ENCODE data around the gene SARDH. TPM values are rescaled to one million over a fixed set of nuclear protein-coding genes. Genes with fewer than 3 reads are reported as not detected.

SARDH gene
- total RNA-seq, 1 donor from 2014 or later: 5.1 TPM

DNA sequence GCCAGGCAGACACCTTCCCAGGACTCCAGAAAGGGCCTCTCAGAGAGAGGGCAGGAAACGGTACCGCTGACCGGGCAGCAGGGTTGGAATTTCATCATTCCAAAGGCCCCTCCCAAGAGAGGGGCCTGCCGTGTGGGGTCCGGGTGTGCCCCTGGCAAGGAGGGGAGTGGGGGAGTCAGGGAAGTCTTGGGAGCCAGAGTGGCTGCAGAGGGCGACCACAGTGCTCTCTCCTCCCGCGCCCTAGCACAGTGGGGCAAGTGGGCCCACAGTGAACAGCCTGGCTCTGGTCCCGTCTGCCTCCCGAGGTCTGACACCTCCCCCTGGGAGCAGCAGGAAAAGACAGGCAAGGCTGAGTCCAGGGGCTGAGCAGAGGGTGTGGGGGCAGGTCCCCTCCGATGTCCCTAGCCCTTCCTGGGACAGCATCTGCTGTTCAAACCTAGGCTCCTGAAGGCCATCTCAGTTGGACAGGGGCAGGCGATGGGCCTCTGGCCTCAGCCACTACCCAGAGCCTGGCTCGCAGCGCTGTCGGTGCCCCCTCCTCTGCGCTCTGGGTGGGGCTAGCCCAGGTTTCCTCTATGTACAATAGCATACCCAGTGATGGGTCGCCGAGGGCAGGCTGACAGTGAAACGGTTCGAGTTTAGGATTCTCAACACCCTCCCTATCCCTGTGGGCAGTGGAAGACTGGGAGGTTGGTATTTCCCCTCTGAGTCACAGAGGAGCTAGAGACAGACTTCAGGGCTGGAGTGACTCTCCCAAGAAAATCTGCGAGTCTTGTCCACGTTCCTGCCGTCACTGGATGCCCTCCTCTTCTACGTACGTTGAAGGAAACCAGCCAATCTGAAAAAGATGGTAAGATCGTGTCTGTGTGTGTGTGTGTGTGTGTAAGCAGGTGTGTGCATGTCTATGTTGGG is 25.4 kb upstream of the SARDH start:
- DNase-seq (ENCODE audit: low spot score, unreplicated experiment): no peak
- no peaks in the 10 kb centered on the region for H3K4me1 Mint-ChIP-seq (ENCODE audit: low read depth)
- peaks cover 52% of the 10 kb centered on the region for H3K36me3 Mint-ChIP-seq (ENCODE audit: insufficient read depth)
- peak overlapping the region; percentile 81 for H3K27ac Mint-ChIP-seq
- H3K9me3 Mint-ChIP-seq (ENCODE audit: low read depth): peaks cover 14% of the 10 kb centered on the region
- no peaks in the 10 kb centered on the region for H3K27me3 Mint-ChIP-seq
- TF ChIP-seq, protein P1, sequence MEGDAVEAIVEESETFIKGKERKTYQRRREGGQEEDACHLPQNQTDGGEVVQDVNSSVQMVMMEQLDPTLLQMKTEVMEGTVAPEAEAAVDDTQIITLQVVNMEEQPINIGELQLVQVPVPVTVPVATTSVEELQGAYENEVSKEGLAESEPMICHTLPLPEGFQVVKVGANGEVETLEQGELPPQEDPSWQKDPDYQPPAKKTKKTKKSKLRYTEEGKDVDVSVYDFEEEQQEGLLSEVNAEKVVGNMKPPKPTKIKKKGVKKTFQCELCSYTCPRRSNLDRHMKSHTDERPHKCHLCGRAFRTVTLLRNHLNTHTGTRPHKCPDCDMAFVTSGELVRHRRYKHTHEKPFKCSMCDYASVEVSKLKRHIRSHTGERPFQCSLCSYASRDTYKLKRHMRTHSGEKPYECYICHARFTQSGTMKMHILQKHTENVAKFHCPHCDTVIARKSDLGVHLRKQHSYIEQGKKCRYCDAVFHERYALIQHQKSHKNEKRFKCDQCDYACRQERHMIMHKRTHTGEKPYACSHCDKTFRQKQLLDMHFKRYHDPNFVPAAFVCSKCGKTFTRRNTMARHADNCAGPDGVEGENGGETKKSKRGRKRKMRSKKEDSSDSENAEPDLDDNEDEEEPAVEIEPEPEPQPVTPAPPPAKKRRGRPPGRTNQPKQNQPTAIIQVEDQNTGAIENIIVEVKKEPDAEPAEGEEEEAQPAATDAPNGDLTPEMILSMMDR (IDR thresholded peaks at IDR 0.05; ENCODE audit: unreplicated experiment): no peak
- no peak overlapping the region for H3K4me3 Mint-ChIP-seq (ENCODE audit: low read depth)

DNA sequence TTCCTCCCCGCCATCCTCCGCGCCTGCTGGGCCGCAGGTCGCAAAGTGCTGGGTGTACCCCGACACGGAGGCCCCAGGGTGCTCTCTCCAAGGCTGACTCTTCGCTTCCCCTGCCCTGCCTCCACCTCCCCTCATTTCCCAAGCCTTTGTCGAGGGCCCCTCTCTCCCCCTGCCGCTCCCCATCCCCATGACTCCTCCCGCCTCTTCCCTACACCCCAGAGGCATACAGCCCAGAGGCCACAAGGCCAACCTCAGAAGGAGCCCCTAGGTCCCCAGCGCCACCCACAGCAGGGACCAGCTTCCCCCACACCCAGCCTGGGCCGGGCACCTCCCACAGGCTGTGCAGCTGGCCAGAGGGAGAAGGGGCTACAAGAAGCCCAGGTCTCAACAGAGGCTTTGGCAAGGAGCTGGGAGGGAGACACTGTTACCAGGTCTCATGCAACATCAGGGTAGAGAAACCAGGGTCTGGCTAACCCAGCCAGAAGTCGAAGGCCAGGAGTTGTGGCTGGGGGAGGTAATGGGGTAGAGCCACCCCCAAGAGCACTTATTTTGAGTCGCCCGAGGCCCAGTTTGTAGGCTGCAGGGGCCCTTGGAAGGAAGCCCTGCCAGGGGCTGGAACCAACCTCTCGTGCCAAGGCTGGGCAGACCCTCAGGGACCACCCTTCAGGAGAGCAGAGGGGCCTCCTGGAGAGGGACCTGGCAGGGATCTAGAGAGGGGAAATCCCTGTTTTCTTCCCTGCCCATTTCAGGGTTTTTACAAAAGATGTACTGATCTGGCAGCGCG is 24.5 kb upstream of the SARDH start:
- H3K27me3 Mint-ChIP-seq: no peaks in the 10 kb centered on the region
- H3K27ac Mint-ChIP-seq: peak overlapping the region; percentile 87
- H3K4me1 Mint-ChIP-seq (ENCODE audit: low read depth): no peaks in the 10 kb centered on the region
- peaks cover 9% of the 10 kb centered on the region for H3K9me3 Mint-ChIP-seq (ENCODE audit: low read depth)
- H3K36me3 Mint-ChIP-seq (ENCODE audit: insufficient read depth): peaks cover 52% of the 10 kb centered on the region
- H3K4me3 Mint-ChIP-seq (ENCODE audit: low read depth): no peak overlapping the region
- no peak for DNase-seq (ENCODE audit: low spot score, unreplicated experiment)
- TF ChIP-seq, protein P1 (IDR thresholded peaks at IDR 0.05; ENCODE audit: unreplicated experiment): no peak

DNA sequence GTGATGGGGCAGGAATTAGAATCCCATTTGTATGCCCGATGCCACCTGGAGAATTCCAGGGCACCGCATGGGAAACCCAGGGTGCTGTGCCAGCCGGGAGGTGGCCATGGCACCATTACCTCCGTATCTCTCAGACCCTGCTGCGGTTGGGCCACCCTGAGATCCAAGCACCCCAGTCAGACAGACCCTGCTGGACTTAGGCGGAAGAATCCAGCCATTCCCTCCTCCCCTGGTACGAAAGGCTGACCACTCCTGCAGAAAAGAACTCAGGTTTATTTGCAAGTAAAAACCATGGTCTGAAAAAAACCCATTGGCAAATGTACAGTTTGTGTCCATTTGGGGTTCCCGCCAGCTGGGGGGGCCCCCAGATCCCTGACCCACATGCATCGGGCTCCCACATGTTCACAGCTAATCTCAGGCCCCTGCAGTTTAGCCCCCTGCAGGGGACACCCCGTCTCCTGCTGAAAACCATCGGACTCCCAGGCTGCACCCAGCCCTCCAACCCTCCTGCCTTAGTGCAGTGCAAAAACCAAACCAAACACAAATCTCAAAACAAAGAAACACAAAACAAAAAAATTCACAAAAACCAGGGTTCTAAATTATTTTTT is 23.6 kb upstream of the SARDH start:
- no peak overlapping the region for H3K4me3 Mint-ChIP-seq (ENCODE audit: low read depth)

GRCh38 chr9:133760713-133761290 is 22.6 kb upstream of the SARDH start:
- no peaks in the 10 kb centered on the region for H3K4me1 Mint-ChIP-seq (ENCODE audit: low read depth)
- H3K36me3 Mint-ChIP-seq (ENCODE audit: insufficient read depth): peaks cover 38% of the 10 kb centered on the region
- DNase-seq (ENCODE audit: low spot score, unreplicated experiment): no peak

More for the DNA sequence above, 23.6 kb upstream of the SARDH start:
- Mint-ChIP-seq H3K36me3 (ENCODE audit: insufficient read depth) (peaks cover 43% of the 10 kb centered on the region), H3K9me3 (ENCODE audit: low read depth) (peaks cover 2% of the 10 kb centered on the region), H3K27ac (peak overlapping the region; percentile 87), H3K4me1 (ENCODE audit: low read depth) (no peaks in the 10 kb centered on the region), H3K27me3 (no peaks in the 10 kb centered on the region)
- DNase-seq (ENCODE audit: low spot score, unreplicated experiment): no peak
- TF ChIP-seq, protein P1 (IDR thresholded peaks at IDR 0.05; ENCODE audit: unreplicated experiment): no peak

More at GRCh38 chr9:133760713-133761290, 22.6 kb upstream of the SARDH start:
- TF ChIP-seq, protein P1 (IDR thresholded peaks at IDR 0.05; ENCODE audit: unreplicated experiment): no peak
- H3K27ac Mint-ChIP-seq: no peak overlapping the region
- no peaks in the 10 kb centered on the region for H3K9me3 Mint-ChIP-seq (ENCODE audit: low read depth)
- H3K27me3 Mint-ChIP-seq: no peaks in the 10 kb centered on the region
- no peak overlapping the region for H3K4me3 Mint-ChIP-seq (ENCODE audit: low read depth)
